Tibial nerve (tissue), 4 donors: ENCODE data around the gene SMAD6.

Experiments used
- CTCF ChIP-seq, 5 experiments: fragments of 200-600 bp in 3 of 5; fragments of 450-650 bp in 2 of 5; sonication (generic) in 3 of 5; IDR thresholded peaks; one replicate each; pipeline ENCODE4 v1.5.1; 2016 to 2019; ENCODE audit warnings: antibody characterized with exemption in 5 of 5, mild to moderate bottlenecking in 3 of 5, moderate library complexity in 2 of 5
- EP300 ChIP-seq, 2 donors: sonication (generic); formaldehyde crosslinking; IDR thresholded peaks; one replicate each; pipeline ENCODE4 v1.6.1; 2017; ENCODE audit warnings: antibody characterized with exemption in 2 of 2, mild to moderate bottlenecking in 1 of 2
- POLR2A ChIP-seq, 2 donors: fragments of 450-650 bp; IDR thresholded peaks; one replicate each; pipeline ENCODE4 v1.6.1; 2017; ENCODE audit warnings: antibody characterized with exemption in 2 of 2, mild to moderate bottlenecking in 2 of 2, moderate library complexity in 2 of 2

GRCh38 chr15:66773129-66773873, 71.3 kb downstream of the SMAD6 start:
- no peak for TF ChIP-seq CTCF (IDR thresholded peaks at IDR 0.05)
- TF ChIP-seq POLR2A (IDR thresholded peaks at IDR 0.05) = no peak
- TF ChIP-seq EP300 (IDR thresholded peaks at IDR 0.05) = no peak
